AG04450 (cell line): ENCODE results near the gene KMT2E. TPM values are rescaled to one million over a fixed set of nuclear protein-coding genes. Genes with fewer than 3 reads are reported as not detected.

Experiments used
- CTCF ChIA-PET: fragments of 300-600, 350-600 bp; formaldehyde crosslinking; extraction: SDS; loops from one replicate; lab custom pipeline; 2022; ENCODE audit warnings: antibody characterized with exemption, inconsistent platforms; lab: Charles Lee
- POLR2A ChIA-PET: fragments of 350-600 bp; formaldehyde crosslinking; extraction: SDS; loops from one replicate; lab custom pipeline; 2021; ENCODE audit warnings: antibody characterized with exemption, inconsistent platforms; lab: Yijun Ruan, JAX
- DNase-seq: peaks from one replicate; pipeline ENCODE4 v3.0.0-alpha.2; 2011; ENCODE audit warnings: low read depth, low spot score
- H3K27ac ChIP-seq: one replicate; pipeline ENCODE4 v1.5.1; 2012; ENCODE audit warnings: low read depth, low read length, control low read depth
- H3K27me3 ChIP-seq: one replicate; pipeline ENCODE4 v1.6.0; 2012; ENCODE audit warnings: low read length; ENCODE audit not compliant: control insufficient read depth, insufficient read depth
- H3K4me3 ChIP-seq: 2 replicates; pipeline ENCODE4 v1.5.1; 2011; ENCODE audit warnings: mild to moderate bottlenecking, low read depth, low read length, control low read depth
- H3K9me3 ChIP-seq: 2 replicates; pipeline ENCODE4 v1.5.1; 2012; ENCODE audit warnings: low read length; ENCODE audit not compliant: control insufficient read depth, insufficient read depth
- polyA plus RNA-seq: library from polyadenylated mRNA; depleted of rRNA; stranded (reverse); fragments of >200 nt; gene quantifications from 2 replicates; pipeline ENCODE4 v1.2.3, GENCODE V29; 2011
- TF ChIP-seq, protein P1 (sequence below): IDR thresholded peaks from 2 replicates; pipeline ENCODE4 v1.5.1; 2011; ENCODE audit warnings: low read depth, low read length, control low read depth, inconsistent platforms

KMT2E gene
- polyA plus RNA-seq, 1 experiment = 13.8 TPM

DNA sequence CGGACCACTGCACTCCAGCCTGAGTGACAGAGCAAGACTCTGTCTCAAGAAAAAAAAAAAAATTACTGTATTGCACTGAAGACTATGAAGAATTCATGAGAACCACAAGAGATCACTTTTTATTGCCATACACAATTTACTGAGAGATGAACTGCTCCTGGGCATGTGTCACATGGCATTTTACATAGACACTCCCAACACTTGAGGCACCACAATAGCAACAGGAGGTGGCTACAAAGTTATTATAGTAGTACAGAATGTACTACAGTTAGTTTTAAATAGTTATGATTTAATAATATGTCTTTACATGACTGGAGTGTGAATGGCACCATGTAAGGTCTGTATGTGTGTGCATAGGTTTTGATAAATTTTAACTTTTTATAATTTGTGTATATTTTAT lies 70.6 kb downstream of the KMT2E start:
- ChIA-PET CTCF (no interaction called here), POLR2A (no interaction called here)
- Histone ChIP-seq H3K27me3 (no peaks in the 10 kb centered on the region), H3K4me3 (no peak overlapping the region), H3K27ac (no peak overlapping the region), H3K9me3 (no peaks in the 10 kb centered on the region)
- no peak for DNase-seq
- TF ChIP-seq, protein P1, sequence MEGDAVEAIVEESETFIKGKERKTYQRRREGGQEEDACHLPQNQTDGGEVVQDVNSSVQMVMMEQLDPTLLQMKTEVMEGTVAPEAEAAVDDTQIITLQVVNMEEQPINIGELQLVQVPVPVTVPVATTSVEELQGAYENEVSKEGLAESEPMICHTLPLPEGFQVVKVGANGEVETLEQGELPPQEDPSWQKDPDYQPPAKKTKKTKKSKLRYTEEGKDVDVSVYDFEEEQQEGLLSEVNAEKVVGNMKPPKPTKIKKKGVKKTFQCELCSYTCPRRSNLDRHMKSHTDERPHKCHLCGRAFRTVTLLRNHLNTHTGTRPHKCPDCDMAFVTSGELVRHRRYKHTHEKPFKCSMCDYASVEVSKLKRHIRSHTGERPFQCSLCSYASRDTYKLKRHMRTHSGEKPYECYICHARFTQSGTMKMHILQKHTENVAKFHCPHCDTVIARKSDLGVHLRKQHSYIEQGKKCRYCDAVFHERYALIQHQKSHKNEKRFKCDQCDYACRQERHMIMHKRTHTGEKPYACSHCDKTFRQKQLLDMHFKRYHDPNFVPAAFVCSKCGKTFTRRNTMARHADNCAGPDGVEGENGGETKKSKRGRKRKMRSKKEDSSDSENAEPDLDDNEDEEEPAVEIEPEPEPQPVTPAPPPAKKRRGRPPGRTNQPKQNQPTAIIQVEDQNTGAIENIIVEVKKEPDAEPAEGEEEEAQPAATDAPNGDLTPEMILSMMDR = no peak

DNA sequence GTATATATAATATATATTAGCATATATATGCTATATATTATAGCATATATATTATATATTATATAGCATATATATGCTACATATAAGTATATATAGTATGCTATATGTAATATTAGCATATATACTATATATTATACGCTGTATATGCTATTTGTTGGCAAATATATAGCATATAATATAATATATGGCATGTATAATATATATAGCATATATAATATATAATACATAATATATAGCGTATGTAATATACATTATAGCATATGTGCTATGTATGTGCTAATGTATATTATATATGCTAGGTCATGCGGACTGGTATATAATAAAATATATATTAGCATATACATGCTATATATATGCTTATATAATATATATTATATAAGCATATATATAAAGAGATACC lies 72.8 kb downstream of the KMT2E start:
- no peak for DNase-seq
- Histone ChIP-seq H3K4me3 (no peak overlapping the region), H3K27ac (no peak overlapping the region), H3K27me3 (no peaks in the 10 kb centered on the region), H3K9me3 (no peaks in the 10 kb centered on the region)
- POLR2A ChIA-PET = interaction anchor here (0.6 kb wide), 1 partner anchor 9 kb away, joined by 3 read pairs; no protein-coding TSS in a partner anchor
- CTCF ChIA-PET = interaction anchor here (1.2 kb wide), 1 partner anchor 107 kb away, joined by 4 read pairs; no protein-coding TSS in a partner anchor
- TF ChIP-seq, protein P1 = no peak

DNA sequence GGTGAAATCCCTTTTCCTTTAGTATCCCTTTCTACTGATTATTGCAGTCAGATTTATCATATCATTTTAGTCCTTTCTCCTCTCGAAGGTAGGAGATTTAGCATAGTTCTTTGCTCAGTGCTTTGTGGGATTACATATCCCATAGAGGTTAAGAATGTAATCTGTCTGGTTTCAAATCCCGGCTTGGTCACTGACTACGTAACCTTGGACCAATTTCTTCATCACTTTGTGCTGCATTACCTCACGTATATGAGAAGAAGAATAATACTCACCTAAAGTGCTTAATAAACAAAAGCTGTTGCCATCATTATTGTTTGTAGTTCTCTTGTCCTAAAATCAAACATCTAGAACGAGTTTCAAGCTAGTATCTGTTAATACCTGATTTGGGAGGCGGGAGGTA lies 74.0 kb downstream of the KMT2E start:
- Histone ChIP-seq H3K27me3 (no peaks in the 10 kb centered on the region), H3K9me3 (no peaks in the 10 kb centered on the region), H3K27ac (no peak overlapping the region), H3K4me3 (no peak overlapping the region)
- TF ChIP-seq, protein P1 = no peak
- no peak for DNase-seq
- ChIA-PET CTCF (no interaction called here), POLR2A (no interaction called here)

DNA sequence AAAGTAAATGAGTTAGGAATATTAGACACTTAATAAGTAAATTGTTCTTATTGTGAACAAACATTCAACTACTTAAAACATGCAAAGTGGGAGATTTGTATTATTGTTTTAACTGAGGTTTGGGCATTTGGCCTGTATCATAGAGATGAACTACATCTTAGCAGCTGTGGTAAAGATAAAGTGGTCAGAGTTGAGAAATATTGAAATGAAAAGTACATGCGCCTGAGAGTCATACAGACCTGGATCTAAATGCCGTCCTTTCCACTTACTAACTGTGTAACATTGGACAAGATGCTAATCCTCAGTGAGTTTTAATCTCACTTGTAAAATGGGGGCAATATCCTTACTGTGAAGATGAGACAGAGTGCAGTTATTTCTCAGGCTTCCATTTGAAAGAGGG lies 74.5 kb downstream of the KMT2E start:
- POLR2A ChIA-PET = no interaction called here
- no peak for DNase-seq
- no peak overlapping the region for H3K27ac ChIP-seq
- no peaks in the 10 kb centered on the region for H3K9me3 ChIP-seq
- CTCF ChIA-PET = no interaction called here
- no peaks in the 10 kb centered on the region for H3K27me3 ChIP-seq
- TF ChIP-seq, protein P1 = no peak
- no peak overlapping the region for H3K4me3 ChIP-seq

DNA sequence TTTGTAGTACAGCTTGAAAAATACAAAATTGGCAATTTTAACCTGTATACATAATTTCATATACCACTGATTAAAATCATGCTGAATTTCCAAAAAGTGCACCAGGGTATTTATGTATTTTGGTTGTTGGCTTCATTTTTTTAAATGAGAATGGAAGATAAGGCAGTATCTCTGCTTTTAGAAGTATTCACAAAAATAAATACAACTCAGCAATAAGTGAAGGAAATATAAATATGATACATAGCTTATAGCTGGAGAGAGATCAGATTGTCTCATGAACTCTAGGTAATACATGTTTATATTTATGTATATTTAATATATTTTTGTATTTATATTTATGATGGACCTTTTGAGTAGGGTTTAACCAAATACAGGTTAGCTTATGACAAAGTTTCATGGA lies 81.0 kb downstream of the KMT2E start:
- no peaks in the 10 kb centered on the region for H3K27me3 ChIP-seq
- no peak overlapping the region for H3K4me3 ChIP-seq
- H3K27ac ChIP-seq = no peak overlapping the region
- TF ChIP-seq, protein P1 = no peak
- ChIA-PET CTCF (interaction anchor here (0.7 kb wide), 1 partner anchor 494 kb away, joined by 3 read pairs; no protein-coding TSS in a partner anchor), POLR2A (no interaction called here)
- H3K9me3 ChIP-seq = no peaks in the 10 kb centered on the region
- DNase-seq = no peak
